Measurements from ENCODE around the gene C2orf81.
"Not testable (repeated sequence)": the region's sequence is repeated elsewhere in the genome, so short reads cannot be mapped to it uniquely, and the experiment has no call there.

C2orf81 gene

DNA sequence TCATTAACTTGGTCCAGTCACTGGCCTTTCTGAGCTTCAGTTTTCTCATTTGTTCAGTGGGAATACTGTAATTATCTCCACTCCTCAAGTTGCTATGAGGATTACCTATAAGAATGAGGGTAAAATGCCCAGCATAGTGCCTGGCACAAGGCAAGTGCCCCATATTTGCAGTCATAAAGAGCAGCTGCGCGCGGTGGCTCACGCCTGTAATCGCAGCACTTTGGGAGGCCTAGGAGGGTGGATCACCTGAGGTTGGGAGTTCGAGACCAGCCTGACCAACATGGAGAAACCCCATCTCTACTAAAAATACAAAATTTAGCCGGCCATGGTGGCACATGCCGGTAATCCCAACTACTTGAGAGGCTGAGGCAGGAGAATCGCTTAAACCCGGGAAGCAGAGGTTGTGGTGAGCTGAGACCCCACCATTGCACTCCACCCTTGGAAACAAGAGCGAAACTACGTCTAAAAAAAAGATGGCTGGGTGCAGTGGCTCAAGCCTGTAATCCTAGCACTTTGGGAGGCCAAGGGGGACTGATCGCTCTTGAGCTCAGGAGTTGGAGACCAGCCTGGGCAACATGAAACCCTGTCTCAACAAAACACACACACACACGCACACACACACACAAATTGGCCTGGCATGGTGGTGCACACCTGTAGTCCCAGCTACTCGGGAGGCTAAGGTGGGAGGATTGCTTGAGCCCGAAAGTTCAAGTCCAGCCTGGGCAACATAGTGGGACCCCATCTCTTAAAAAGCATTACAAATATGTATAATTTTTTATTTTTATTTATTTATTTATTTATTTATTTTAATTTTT is 21.3 kb upstream of the C2orf81 start:
- not testable (repeated sequence) for DNase-seq (ENCODE audit: low spot score)

DNA sequence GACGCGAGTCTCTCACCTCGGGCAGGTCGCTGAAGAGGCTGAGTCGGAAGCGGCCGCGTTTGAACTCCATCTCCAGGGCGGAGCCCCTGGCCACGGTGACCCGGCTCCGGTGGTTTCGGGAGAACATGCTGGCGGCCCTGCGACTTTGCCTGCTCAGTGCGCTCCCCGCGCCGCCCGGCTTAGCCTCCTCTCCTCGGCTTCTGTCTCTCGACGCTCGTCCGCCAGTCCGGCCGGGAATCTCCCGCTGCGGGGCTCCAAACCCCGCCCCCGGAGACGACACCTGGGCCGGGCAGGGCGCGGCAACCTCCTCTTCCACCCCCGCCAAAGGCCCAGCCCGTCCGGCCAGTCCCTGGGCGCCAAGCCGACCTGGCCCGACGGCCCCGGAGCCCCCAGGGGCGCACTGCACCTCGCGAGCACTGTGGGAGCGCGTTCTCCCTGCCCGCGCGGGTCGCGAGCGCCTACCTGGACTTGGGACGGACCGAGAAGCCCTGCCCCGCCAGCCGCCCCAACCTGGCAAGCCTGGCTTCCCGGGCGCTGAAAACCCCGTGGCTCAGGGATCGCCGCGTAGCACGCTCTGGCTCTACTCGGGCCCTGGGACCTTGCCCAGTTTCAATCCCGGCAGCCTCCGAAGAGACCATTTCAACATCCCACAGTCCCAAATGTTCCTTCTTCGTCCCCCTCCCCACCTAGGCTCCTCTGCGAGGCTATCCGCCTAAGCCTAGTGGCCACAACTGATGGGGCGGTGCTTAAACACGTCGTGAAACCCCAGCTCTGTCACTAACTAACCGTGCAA is 20.5 kb upstream of the C2orf81 start, which contains the start of gene RTKN:
TSS of gene RTKN (minus strand) at position 248 of the 793 bp plus-strand sequence. CDS start at position 127, 121 bp downstream.
- no peak for DNase-seq (ENCODE audit: low spot score)

DNA sequence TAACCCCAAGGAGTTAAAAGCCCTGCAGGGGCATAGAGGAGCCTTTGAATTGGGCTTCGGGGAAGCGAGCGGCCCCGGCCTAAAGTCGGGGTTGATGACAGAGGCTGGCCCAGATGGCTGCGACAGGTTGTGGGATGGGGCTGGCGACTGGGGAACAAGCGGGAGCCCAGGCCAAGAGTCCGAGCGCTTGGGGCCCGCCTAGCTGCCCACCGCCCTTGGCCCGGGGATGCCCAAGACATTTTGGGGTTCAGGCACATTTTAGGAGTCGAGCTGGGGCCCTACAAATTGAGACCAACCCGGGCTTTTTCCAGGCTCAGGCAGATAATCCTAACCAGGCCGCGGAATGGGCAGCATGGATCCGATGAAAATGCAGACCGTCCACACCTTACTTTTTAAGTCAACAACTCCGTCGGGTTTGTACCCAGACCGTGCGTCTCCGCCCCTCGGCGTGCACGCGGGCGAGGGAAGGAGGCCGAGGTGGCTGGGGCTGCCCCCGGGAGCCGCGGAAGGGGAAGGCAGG is 19.8 kb upstream of the C2orf81 start:
- DNase-seq (ENCODE audit: low spot score): no peak

DNA sequence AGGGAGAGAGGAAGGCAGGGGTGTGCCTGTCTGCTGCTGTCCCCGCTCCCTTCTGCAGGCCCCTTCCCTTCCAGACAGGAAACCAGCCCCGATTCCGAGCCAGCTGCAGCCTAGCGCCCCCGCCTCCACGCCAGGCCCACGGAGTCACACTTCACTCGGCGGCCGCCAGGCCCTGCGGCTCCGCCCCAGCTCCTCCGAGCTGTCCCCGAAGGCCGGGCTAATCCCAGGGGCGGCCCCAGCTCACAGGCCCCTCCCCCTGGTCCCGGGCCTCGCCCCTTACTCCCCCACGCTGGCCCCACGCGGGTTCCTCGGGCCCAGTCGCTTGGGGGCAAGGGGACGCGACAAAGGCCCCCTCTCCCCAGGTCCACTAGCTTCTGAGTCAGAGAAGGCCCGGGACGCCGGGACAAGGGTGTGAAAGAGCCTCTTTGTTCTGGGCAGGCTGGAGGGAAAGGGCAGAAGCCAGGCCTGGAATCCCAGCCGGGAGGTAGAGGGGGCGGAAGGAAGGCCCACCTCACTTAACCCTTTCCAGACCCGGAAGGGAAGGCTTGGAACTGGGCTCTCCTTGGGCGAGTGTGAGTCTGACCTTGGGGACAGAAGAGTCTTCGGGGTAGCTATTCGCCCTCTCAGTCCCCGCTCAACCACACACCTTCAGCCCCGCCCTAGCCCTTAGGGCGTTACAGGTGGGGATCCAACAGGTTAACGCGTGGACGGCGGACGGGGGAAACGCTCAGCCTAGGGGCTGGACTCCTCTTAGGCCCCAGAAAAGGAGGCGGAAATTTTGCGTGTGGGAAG is 19.2 kb upstream of the C2orf81 start:
- DNase-seq (ENCODE audit: low spot score): no peak

DNA sequence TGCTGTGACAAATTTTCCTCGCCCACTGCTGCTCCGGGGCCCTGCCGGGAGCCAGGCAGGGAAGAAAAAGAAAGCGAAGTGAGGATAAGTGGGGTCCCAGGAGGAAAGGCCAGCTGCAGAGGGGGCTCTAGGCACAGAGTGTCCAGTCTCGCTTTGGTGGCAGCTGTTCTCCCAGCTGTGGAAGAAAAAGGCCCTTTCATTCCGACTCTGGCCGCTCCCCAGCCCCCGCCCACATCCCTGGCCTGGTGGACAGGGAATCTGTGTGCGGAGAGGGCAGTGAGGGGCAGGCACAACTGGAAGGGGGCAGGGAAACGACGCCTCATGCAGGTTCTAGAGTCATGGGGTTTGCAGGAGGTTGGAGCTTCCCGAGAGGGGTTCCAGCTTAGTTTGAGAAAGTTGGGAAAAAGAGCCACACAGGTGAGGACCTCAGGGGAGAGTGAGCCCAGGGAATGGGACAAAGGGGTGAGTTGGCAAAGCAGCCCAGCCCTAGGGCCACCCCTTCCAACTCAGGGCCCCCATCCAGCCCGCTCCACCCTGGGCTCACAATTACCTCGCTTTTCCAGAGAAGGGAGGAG is 18.5 kb upstream of the C2orf81 start:
- DNase-seq (ENCODE audit: low spot score): no peak

DNA sequence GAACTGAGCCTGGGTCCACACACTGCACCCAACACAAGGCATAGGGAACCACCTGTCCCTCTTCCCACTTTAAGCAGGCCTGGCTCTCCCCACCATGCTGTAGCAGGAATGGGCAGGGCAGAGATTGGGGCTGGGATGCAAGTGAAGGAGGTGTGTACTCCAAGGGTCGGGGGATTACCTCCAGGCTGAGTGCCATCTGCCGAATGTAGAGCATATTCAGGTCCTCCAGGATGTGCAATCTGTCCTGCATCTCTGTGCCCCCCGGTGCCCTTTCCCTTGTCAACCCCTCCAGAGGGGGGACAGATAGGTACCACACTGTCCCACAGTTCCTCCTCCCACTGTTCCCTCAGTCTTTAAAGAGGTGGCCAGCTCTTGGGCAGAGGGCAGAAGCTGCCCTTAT is 18.0 kb upstream of the C2orf81 start:
- DNase-seq (ENCODE audit: low spot score): no peak

DNA sequence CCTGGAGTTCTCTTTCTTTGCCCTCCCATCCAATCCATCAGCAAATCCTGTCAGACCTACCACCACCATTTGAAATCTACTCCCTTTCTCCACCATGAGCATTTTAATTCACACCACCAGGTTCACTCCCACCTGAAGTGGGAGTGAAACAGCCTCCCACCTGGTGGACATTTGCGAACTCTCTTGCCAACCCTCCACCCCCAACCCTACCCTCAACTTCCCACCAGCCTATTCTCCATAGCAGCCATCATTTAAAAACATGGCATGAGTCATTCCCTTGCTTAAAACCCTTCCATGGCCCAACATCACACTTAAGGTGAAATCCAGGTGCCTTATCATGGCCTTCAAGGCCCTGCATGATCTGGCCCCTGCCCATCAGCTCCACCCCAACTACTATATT is 16.8 kb upstream of the C2orf81 start:
- DNase-seq (ENCODE audit: low spot score): no peak

DNA sequence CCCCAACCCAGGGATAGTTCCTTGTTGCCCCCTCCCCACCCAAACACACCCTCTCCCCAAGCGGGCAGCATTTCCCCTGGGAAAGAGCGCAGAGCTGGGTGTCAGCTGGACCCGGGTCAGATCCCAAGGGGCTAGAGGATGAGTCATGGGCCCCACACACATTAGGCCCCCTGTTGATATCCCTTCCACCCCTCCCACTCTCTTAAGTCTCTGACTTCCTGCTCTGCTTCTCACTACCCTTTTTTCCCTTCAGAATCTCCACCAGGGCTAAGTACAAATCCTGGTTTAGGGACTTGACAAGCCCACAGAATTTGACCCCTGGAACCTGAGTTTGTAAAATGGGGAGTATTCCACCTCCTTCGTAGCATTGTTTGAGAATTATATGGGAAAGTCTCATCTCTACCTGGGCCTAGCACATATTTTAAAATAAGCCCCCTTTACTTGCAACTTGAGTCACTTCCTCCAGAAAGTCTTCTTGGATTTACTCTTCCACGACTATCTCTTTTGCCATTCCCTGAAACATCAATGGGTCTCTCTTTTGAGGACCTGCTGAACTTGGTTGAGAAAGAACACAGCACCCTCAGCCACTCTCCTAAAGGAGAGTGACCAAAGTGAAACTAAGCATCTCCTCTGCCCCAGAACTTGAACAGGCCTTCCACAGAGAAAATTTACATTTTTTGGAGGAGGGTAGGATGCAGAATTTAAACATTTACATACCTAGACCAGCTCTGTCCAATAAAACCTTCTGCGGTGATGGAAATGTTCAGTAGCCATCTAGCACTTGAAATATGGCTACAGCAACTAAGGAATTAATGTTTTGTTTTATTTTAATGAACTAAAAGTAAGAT is 15.7 kb upstream of the C2orf81 start:
- DNase-seq (ENCODE audit: low spot score): no peak

DNA sequence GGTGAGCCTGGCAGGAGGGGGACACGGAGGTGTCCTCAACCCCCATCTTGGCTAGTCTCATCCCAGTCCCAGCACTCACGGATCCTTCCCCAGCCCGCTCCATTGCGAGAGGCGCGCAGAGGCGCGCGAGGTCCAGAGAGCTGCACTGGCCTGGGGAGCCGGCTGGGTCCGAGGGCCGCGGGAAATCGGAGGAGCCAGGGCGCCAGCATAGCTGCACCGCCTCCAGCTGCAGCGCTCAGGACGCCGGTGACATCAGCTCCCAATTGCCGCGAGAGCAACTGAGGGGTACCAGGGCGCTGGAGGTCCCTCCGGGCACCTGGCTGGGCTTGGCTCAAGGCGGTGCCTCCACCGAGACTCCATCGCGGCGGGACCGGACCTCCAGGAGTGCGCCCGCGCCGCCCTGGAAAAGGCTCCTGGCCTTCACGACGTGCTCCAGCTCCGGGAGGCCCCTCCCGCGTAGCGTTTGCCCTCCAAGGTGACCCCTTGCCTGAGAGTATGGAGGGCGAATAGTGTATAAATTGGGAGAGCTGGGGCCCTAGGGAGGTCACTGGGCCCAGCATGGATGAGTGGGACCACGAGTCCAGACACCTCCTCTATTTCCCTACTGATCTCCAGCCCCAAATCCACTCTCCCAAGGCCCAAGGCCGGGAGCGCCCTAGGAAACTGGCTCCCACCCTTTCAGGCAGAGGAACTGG is 14.8 kb upstream of the C2orf81 start:
- no peak for DNase-seq (ENCODE audit: low spot score)

DNA sequence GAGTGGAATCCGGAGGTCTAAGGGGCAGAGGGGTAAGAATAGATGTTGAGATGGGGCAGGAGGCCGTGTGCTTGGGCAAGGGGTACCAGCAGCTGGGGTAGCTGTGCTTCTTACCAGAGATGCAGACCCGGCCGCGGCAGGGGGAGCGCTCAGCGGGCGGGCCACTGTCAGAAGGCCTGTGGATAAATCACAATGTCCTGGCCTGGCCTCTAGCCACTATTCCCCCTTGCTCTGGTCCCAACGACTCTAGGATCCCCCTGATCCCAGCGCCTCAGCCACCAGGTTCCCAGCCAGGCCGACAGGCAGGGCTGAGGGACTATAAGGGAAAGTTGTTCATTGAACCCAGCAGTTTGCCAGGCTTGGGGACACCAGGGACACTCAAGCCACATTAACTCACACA is 9.1 kb upstream of the C2orf81 start:
- DNase-seq (ENCODE audit: low spot score): no peak

DNA sequence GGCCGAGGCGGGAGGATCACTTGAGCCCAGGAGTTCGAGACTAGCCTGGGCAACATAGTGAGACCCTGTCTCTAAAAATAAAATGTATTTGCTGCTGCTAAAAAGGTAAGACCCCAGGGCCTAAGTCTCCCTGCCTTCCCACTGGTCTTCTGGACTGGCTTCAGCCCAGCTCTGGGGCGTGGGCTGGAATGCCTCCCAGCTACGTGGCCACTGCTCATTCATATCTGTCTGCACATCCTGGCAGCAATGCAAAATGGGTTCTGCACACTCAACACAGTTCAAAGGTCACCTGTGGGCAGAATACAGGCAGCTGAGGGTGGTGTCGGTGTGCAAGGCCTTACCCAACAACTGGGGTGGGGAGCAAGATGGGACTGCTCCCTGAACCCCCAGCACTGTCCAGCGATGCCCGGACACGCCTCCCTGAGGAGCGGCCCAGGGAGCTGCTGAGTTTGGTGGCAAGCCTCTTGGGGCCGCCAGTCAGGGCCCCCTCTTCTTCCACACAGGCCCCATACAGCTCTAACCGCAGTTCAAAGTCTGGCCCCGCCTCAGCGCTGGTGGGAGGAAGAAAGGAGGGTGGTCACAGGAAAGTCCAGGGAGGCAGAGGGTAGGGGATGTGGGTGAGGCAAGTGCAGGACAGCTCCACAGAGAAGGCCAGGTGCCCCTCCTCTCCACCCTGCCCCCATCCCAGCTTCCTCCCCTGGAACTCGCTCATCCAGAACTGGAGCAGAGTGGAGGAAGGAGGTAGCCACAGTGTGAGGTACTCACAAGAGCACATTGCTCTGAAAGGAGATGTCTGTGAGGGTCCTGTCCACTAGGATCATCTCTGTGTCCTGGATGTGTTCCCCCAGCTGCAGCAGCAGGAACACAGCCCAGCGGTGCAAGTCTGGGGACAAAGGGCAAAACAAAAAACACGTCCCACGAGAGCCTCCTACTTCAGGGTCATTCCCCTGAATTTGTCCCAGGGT is 8.3 kb upstream of the C2orf81 start:
- DNase-seq (ENCODE audit: low spot score): no peak

DNA sequence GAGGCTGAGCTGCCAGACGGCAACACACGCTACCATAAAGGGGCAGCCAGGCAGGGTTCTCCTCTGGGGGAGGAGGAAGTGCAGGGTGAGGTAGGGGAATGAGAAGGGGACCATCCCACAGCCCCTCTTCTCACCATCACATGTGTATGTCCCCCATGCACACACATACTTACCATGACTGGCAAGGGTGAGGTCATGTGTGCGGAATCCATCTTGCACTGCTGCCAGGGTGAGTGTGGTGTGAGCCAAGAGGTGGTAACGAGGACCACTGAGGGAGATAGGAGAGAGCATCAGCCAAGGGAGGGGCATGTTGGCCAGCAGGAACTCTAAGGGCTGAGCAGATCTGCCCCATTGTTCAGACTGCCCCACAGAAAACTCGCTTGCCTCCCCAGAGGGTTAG is 7.3 kb upstream of the C2orf81 start:
- no peak for DNase-seq (ENCODE audit: low spot score)

DNA sequence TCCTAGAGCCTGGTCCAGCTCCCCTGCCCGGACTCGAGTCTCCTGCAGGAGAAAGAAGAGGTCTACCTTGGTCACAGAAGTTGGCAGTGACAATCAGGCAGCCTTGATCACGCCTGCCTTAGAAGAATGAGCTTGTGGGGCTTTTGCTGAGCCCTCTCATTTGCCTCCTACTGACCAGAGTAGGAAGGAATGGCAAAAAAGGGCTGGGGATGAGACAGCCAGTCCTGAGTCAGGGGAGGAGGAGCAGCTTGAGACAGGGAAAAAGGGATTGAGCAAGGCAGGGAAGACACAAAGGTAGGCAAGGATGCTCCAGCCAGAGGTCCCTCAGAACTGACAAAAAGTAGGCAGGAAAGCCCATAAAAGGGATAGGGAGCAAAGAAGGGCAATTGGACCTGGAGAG is 6.1 kb upstream of the C2orf81 start:
- no peak for DNase-seq (ENCODE audit: low spot score)

DNA sequence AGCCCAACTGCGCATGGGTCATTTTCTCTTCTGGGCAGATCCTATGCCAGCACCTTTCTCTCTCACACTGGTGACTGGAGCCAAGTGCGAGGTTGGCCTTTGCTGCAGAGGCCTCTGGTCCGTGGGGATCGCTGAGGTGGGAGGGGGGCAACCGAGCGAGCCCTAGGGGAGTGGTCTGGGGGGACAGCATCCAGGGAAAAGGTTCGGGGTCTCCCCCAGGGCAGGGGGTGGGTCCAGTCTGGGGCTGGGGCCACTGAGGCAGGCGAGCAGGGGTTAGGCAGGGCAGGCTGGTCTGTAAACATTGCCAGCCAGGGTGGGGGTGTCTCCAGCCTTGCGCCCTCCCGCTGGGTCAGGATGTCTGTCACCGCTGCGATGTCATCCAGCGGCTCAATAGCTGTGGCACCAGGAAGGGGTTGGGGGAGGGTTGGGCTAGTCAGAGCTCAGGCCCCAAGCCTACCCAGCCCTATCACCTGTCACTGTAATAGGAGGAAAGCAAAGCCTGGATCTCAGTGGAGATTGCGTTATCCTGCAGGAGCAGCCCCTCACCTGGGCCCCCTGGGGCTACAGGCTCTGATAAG is 4.9 kb upstream of the C2orf81 start:
- no peak for DNase-seq (ENCODE audit: low spot score)

DNA sequence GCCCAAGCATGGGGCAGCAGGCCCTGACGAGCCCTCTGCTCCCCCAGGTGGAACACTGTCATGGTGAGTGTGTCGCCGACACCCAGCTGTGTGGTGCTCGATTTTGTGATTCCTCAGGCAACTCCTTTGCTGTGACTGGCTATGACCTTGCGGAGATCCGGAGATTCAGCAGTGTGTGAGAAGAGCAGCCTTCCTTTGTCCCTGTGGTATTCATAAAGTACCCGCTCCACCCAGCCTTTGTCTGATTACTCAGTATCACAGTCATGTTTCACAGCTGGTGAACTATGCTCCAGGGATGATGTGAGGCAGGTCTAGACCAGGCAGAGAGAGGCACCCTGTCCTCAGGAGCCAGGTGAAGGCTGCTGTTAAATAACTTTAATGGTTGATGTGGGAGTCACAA is 4.1 kb upstream of the C2orf81 start:
- DNase-seq (ENCODE audit: low spot score): no peak

DNA sequence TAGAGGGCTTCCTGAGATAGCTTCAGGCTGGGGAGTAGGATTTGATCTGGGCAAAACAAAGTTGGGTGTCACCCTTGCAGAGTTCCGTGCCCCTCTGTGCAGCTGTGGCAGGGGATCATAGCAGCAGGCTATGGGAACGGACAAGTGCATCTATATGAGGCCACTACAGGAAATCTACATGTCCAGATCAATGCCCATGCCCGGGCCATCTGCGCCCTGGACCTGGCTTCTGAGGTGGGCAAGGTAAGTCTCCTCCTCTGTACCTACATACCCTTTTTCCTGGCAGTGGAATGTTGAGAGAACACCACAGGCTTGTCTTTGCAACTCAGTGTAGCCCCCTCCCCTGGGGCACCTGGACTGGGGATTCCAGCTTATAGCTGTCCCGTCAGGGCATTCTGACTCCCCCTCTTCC is 3.6 kb upstream of the C2orf81 start:
- no peak for DNase-seq (ENCODE audit: low spot score)

DNA sequence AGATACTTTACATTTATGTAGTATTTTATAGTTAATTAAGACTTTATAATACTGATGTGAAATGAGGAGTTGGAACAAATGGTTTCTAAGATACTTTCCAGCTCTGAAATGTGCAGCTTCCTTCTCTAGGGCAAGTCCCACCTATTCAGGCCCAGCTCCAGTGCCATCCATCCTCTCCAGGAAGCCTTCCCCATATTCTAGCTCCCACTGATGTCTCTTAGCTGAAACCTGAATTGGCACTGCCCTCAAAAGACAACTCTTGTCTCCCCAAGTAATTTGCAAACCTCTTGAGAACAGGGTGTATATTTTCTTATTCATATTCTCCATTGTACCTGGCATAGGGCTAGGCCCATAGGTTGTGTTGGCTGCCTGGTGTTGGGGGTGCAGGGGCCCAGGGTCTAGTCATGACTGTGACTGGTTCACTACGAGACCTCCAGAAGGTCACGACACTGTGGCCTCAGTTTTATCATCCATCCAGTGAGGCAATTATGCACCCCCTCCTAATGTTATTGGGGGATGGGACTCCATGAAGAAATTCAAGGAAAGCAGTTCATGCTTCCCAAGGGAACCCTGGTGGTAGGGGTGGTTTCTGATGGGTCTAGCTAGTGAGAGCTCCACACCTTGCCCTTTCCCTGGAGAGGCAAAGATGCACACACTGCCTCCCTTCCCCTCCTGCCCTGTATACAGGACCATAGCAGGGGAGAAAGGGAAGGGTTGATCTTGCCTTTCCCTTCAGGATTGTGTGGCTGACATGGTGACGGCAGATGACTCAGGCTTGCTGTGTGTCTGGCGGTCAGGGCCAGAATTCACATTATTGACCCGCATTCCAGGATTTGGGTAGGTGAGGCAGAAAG is 2.9 kb upstream of the C2orf81 start:
- no peak for DNase-seq (ENCODE audit: low spot score)
